HG03565 (cell line): ENCODE results near the gene POLD4.
A peak's percentile ranks its signal among the peaks of the same experiment; 100 is the strongest.
"Not testable (repeated sequence)": the region's sequence is repeated elsewhere in the genome, so short reads cannot be mapped to it uniquely, and the experiment has no call there.

Source experiments
- ATAC-seq: cut with Tn5 transposase; IDR thresholded peaks from one replicate; pipeline ENCODE4 v1.9.1; 2021; ENCODE audit warnings: mild to moderate bottlenecking, moderate library complexity; ENCODE audit not compliant: unreplicated experiment

Gene POLD4

GRCh38 chr11:67354075-67355022 is 1.0 kb upstream of the POLD4 start:
- no peak for ATAC-seq

DNA sequence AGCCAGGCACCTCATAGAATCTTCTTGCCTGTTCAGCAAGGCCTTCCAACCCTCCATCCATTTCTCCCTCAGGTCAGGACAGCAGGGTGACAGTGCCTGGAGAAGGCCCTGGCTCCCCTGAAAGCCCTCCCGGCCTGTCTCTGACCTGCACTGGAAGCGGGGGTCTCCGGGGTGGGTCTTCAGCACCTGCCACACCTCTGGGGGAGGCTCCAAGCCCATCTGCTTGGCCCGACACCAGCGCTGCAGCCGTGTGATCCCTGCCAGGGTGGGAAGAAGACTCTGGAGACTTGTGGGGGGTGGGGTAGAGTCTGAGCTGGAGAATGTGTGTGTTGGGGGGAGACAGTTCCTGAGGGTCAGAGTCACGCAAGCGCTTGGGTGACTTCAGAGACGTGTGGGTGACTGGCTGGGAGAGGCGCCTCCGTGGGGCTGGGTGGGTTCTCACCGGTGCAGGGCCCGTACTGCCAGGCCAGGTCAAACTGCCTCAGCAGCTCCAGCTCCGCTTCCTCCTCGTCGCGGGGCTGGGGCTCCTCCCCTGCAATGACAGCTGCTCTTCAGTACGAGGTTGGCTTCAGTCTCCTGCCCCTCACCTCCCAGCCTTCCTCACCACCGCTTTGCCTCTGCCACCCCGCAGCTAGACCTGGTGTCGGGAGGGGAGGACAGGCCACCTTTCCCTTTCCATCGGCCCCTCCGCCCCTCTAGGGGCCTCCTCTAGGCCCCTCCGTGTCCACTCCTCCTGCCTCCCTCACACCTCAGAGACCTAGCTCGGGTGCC is 615 bp downstream of the POLD4 start:
- ATAC-seq = peak; percentile 7

GRCh38 chr11:67351275-67352005 is 1.9 kb downstream of the POLD4 start:
- no peak for ATAC-seq

GRCh38 chr11:67349928-67350465 is 3.3 kb downstream of the POLD4 start:
- no peak for ATAC-seq

DNA sequence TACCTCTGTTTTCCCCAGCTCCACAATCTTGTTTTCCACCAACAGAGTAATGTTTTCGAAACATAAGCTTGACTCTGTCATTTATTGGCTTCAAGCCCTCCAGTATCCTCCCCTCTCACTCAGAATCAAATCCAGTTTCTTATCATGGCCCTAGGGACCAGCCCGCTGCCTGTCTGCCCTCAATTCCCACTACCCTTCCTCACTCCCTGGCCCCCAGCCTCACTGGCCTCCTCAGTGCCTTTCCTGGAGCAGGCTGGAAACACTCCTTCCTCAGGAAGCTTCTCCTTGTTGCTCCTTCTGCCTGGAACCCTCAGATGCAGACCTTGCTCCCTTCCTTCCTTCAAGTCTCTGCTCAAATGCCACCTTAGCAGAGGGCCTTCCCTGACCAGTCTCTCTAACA is 3.9 kb downstream of the POLD4 start:
- no peak for ATAC-seq

GRCh38 chr11:67349036-67349435 is 4.3 kb downstream of the POLD4 start:
- ATAC-seq = no peak

- ATAC-seq = no peak
Measured at GRCh38 chr11:67347964-67348749, 5.2 kb downstream of the POLD4 start.

- no peak for ATAC-seq
Measured at GRCh38 chr11:67345920-67346819, 7.2 kb downstream of the POLD4 start.

- no peak for ATAC-seq
Measured at GRCh38 chr11:67345247-67345919, 8.0 kb downstream of the POLD4 start.

GRCh38 chr11:67344264-67344663 is 9.1 kb downstream of the POLD4 start:
- ATAC-seq = no peak

DNA sequence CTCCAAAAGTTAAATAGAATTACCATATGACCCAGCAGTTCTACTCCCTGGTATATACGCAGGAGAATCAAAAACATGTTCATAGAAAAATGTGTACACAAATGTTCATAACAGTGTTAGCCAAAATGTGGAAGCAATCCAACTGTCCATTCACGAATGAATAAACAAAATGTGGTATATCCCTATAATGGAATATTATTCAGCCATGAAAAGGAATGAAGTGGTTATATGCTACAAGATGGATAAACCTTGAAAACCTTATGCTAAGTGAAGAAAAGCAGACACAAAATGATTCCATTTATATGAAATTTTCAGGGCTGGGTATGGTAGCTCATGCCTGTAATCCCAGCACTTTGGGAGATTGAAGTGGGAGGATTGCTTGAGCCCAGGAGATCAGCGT is 16.1 kb downstream of the POLD4 start:
- no peak for ATAC-seq

DNA sequence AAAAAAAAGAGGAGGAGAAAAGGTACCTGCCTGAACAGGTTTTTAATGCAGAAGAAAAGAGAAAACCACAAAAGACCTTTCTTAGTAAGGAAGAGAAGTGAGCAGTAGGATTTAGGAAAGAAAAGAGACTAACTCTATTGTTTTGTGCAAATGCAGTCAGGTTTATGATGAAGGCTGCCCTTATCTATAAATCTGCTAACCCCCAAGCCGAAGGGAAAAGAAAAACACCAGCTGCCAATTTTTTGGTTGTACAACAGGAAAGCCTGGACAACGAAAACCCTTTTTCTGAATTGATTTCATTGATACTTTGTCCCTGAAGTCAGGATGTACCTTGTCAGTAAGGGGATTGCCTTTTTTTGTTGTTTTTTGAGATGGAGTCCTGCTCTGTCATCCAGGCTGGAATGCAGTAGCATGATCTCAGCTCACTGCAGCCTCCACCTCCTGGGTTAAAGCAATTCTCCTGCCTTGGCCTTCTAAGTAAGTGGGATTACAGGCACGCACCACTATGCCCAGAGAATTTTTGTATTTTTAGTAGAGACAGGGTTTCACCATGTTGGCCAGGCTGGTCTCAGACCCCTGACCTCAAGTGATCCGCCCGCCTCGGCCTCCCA is 21.2 kb downstream of the POLD4 start:
- no peak for ATAC-seq

DNA sequence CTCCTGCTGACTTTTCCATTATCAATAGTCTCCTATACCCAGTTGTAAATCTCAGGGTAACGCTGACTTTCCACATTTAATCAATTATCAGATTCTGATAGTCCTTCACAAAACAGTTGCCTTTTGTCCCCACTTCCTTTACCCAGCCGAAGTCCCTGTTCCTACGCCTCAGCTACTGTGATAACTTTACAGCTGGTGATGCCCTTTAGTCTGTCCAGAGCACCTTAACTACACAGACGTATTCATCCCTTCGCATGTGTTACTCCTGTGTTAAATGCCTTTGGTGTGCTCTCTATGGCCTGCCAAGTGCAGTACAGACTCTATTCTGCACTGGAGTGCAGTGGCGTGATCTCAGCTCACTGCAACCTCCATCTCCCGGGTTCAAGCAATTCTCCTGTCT is 29.8 kb downstream of the POLD4 start:
- ATAC-seq = no peak

DNA sequence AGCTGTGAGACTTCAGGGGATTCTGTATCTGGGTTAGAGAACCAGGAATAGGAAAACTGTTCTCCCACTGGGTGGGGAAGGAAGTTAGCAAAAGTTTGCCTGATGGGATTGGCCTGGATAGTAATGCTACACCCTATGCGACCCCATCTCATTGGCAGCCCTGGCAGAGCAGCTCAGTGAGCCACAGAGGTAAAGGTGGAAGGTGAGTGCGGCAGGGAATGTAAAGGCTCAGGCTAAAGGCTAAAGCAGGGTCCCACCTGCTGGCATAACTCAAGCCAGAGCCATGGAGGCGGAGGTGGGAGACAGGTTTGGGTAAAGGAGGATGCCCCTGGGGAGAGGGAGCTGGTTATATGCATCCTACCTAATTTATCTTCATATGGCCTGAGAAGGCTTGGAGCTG is 31.3 kb downstream of the POLD4 start:
- ATAC-seq = no peak

GRCh38 chr11:67321313-67321871 is 32.0 kb downstream of the POLD4 start:
- ATAC-seq = no peak

- ATAC-seq = no peak
Measured at GRCh38 chr11:67320691-67321090, 32.7 kb downstream of the POLD4 start.

DNA sequence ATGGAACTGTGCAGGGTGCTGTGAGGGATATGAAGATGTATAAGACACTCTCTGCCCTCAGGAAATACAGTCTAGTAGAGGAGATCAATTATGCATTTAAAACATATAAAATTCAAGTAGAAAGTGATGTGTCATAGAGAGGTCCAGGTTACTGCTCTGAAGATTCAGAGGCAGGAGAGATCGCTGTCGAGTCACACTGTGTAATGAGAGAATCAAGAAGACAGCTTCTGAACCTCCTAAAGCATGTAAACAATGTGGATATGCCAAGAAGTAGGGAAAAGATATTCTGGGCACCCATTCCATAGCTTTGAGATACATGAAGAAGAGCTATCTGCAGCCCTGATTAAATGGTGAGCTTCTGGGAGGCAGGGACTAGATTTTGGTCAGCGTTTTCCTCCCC is 33.3 kb downstream of the POLD4 start:
- no peak for ATAC-seq

GRCh38 chr11:67318876-67319275 is 34.5 kb downstream of the POLD4 start:
- not testable (repeated sequence) for ATAC-seq
